Transverse colon (tissue), 4 donors: Measurements from ENCODE around the gene CCDC136. TPM values are rescaled to one million over a fixed set of nuclear protein-coding genes. Genes with fewer than 3 reads are reported as not detected.

Source experiments
- DNase-seq: peaks from one replicate; pipeline ENCODE4 v3.0.0-alpha.2; 2019
- H3K27ac ChIP-seq, 4 donors: fragments of 200-600 bp; sonication (generic); 2 replicates each; pipeline ENCODE4 v1.5.1; 2016 to 2018; ENCODE audit warnings: inconsistent platforms in 4 of 4
- H3K27me3 ChIP-seq: fragments of 200-600 bp; sonication (generic); 2 replicates; pipeline ENCODE4 v1.5.1; 2017; ENCODE audit warnings: inconsistent platforms
- H3K36me3 ChIP-seq, 4 donors: fragments of 200-600 bp; sonication (generic); 2 replicates each; pipeline ENCODE4 v1.5.1; 2017 to 2019; ENCODE audit warnings: inconsistent platforms in 4 of 4
- H3K4me1 ChIP-seq, 4 donors: fragments of 200-600 bp; sonication (generic); 2 replicates each; pipeline ENCODE4 v1.5.1; 2017 to 2020; ENCODE audit warnings: inconsistent platforms in 4 of 4
- H3K4me3 ChIP-seq, 4 donors: fragments of 200-600 bp; sonication (generic); 1 replicate in 1 of 4; 2 replicates in 3 of 4; pipeline versions ENCODE4 v1.5.1 to v1.6.1; 2017 to 2019; ENCODE audit warnings: inconsistent platforms in 4 of 4
- H3K9me3 ChIP-seq, 2 donors: fragments of 200-600 bp; sonication (generic); 2 replicates each; pipeline ENCODE4 v1.5.1; 2017 to 2019; ENCODE audit warnings: inconsistent platforms in 2 of 2
- CTCF ChIP-seq, 5 experiments: fragments of 200-600 bp in 3 of 5; fragments of 450-650 bp in 2 of 5; sonication (generic) in 3 of 5; IDR thresholded peaks; 1 replicate in 2 of 5; 2 replicates in 3 of 5; pipeline ENCODE4 v1.5.1; 2016 to 2017; ENCODE audit warnings: antibody characterized with exemption in 5 of 5, inconsistent platforms in 3 of 5, mild to moderate bottlenecking in 2 of 5, moderate library complexity in 1 of 5
- EP300 ChIP-seq: sonication (generic); formaldehyde crosslinking; IDR thresholded peaks from one replicate; pipeline ENCODE4 v1.6.1; 2017; ENCODE audit warnings: antibody characterized with exemption, low read depth
- POLR2A ChIP-seq: fragments of 450-650 bp; IDR thresholded peaks from one replicate; pipeline ENCODE4 v1.6.1; 2016; ENCODE audit warnings: antibody characterized with exemption, mild to moderate bottlenecking, moderate library complexity
- POLR2AphosphoS5 ChIP-seq, 3 donors: sonication (generic); formaldehyde crosslinking; IDR thresholded peaks; one replicate each; pipeline ENCODE4 v1.6.1; 2016; ENCODE audit warnings: antibody characterized with exemption in 3 of 3
- WGBS, 2 donors: methylation state at CpG; one replicate each; pipeline ENCODE4 v1.1.5; 2018; ENCODE audit warnings: low coverage in 1 of 2; 5-methylcytosine and 5-hydroxymethylcytosine counted together
- in situ Hi-C, 4 donors: fragments of 200-750 bp; cut with MboI; loops; one replicate each; pipeline versions ENCODE4 v1.15.0 to v1.15.1; 2017; ENCODE audit warnings: low sequenced_read_pairs in 3 of 4, low pct_ligation_motif_present in 1 of 4, low pct_unique_long_range_greater_than_20kb in 1 of 4
- intact Hi-C: fragments of 100-400 bp; cut with DNase I; formaldehyde crosslinking; loops from one replicate; pipeline ENCODE4 v1.15.1; 2023; ENCODE audit warnings: low total_unique reads
- total RNA-seq, 4 donors: library from RNA; depleted of rRNA; stranded (reverse); fragments of >200 nt; gene quantifications; one replicate each; pipeline ENCODE4 v1.1.0, GENCODE V29; 2016

Gene CCDC136
- total RNA-seq, 4 donors from 2014 or later = 1.9 to 16.5 (median 8.3) TPM

- DNase-seq = peak; percentile 48
- WGBS, 2 donors = 30% methylated on average over 13 of the region's 13 CpGs; no CpG with 5 or more reads in 1 of the 2 donors
- H3K4me3 ChIP-seq = peak overlapping the region in 2 of 4 donors; percentile 50 to 55
- TF ChIP-seq POLR2AphosphoS5 (IDR thresholded peaks at IDR 0.05) (peak in 1 of 3 donors; percentile 9), POLR2A (no peak)
- H3K36me3 ChIP-seq = no peaks in the 10 kb centered on the region
- intact Hi-C loops (loop anchor here (2.0 kb wide), 1 partner anchor 77 kb away; no protein-coding TSS in a partner anchor), in situ Hi-C loops (no loop called here)
- H3K9me3 ChIP-seq = no peaks in the 10 kb centered on the region
- peaks cover 47% of the 10 kb centered on the region for H3K27me3 ChIP-seq
- peaks cover 12 to 46% (median 27%) of the 10 kb centered on the region in 4 donors for H3K4me1 ChIP-seq
- peak overlapping the region; percentile 78 to 94 (median 82) for H3K27ac ChIP-seq
Measured at GRCh38 chr7:128833148-128833945, 41.6 kb downstream of the CCDC136 start.

GRCh38 chr7:128833946-128834325 lies 42.2 kb downstream of the CCDC136 start:
- H3K4me3 ChIP-seq = no peak overlapping the region
- peaks cover 12 to 46% (median 27%) of the 10 kb centered on the region in 4 donors for H3K4me1 ChIP-seq

GRCh38 chr7:128835231-128835751 lies 43.5 kb downstream of the CCDC136 start:
- Histone ChIP-seq H3K9me3 (no peaks in the 10 kb centered on the region), H3K36me3 (no peaks in the 10 kb centered on the region), H3K4me1 (peaks cover 8 to 39% (median 23%) of the 10 kb centered on the region in 4 donors), H3K27me3 (peaks cover 31% of the 10 kb centered on the region), H3K27ac (peak overlapping the region; percentile 24 to 94 (median 81)), H3K4me3 (no peak overlapping the region)
- in situ Hi-C loops = no loop called here
- no peak for TF ChIP-seq EP300
- TF ChIP-seq POLR2A = no peak
- TF ChIP-seq POLR2AphosphoS5 (IDR thresholded peaks at IDR 0.05) = no peak
- TF ChIP-seq CTCF (IDR thresholded peaks at IDR 0.05) = no peak
- DNase-seq = no peak
- intact Hi-C loops = no loop called here
- 78% methylated on average over 14 of the region's 16 CpGs; no CpG with 5 or more reads in 1 of the 2 donors for WGBS, 2 donors

More at GRCh38 chr7:128833946-128834325, 42.2 kb downstream of the CCDC136 start:
- Histone ChIP-seq H3K36me3 (no peaks in the 10 kb centered on the region), H3K27me3 (peaks cover 42% of the 10 kb centered on the region), H3K27ac (peak overlapping the region; percentile 78 to 94 (median 82)), H3K9me3 (no peaks in the 10 kb centered on the region)
- intact Hi-C loops (loop anchor here (2.0 kb wide), 1 partner anchor 77 kb away; no protein-coding TSS in a partner anchor), in situ Hi-C loops (no loop called here)
- 33% methylated on average over 4 of the region's 4 CpGs; no CpG with 5 or more reads in 1 of the 2 donors for WGBS, 2 donors
- TF ChIP-seq POLR2AphosphoS5 (IDR thresholded peaks at IDR 0.05) (peak in 1 of 3 donors; percentile 0), CTCF (IDR thresholded peaks at IDR 0.05) (no peak)
- no peak for DNase-seq

GRCh38 chr7:128835790-128836641 lies 44.2 kb downstream of the CCDC136 start:
- intact Hi-C loops (no loop called here), in situ Hi-C loops (no loop called here)
- H3K27ac ChIP-seq = peak overlapping the region; percentile 65 to 94 (median 81)
- no peak for DNase-seq
- H3K36me3 ChIP-seq = no peaks in the 10 kb centered on the region
- TF ChIP-seq POLR2AphosphoS5 (IDR thresholded peaks at IDR 0.05) (peak in 1 of 3 donors; percentile 4), POLR2A (no peak), CTCF (IDR thresholded peaks at IDR 0.05) (no peak), EP300 (no peak)
- H3K27me3 ChIP-seq = peaks cover 23% of the 10 kb centered on the region
- WGBS, 2 donors = 66% methylated on average over 13 of the region's 14 CpGs; no CpG with 5 or more reads in 1 of the 2 donors
- peaks cover 8 to 33% (median 20%) of the 10 kb centered on the region in 4 donors for H3K4me1 ChIP-seq
- H3K4me3 ChIP-seq = no peak overlapping the region
- H3K9me3 ChIP-seq = no peaks in the 10 kb centered on the region
